Type B pancreatic cell (in vitro differentiated cells): ENCODE results near the gene AOPEP. TPM values are rescaled to one million over a fixed set of nuclear protein-coding genes. Genes with fewer than 3 reads are reported as not detected.
"Not testable (repeated sequence)": the region's sequence is repeated elsewhere in the genome, so short reads cannot be mapped to it uniquely, and the experiment has no call there.

Source experiments
- DNase-seq: peaks from one replicate; pipeline ENCODE4 v3.0.0; 2021; ENCODE audit warnings: mixed read lengths; ENCODE audit not compliant: unreplicated experiment; ENCODE audit errors: extremely low spot score
- H3K27ac Mint-ChIP-seq: 2 replicates; pipeline ENCODE4 v1.8.0; 2021; ENCODE audit warnings: mild to moderate bottlenecking, mixed read lengths
- H3K27me3 Mint-ChIP-seq: 2 replicates; pipeline ENCODE4 v1.8.0; 2021; ENCODE audit warnings: mixed read lengths
- H3K36me3 Mint-ChIP-seq: 2 replicates; pipeline ENCODE4 v1.8.0; 2021; ENCODE audit warnings: mixed read lengths
- H3K4me1 Mint-ChIP-seq: one replicate; pipeline ENCODE4 v1.8.0; 2021; ENCODE audit warnings: mixed read lengths; ENCODE audit not compliant: unreplicated experiment
- H3K4me3 Mint-ChIP-seq: 2 replicates; pipeline ENCODE4 v1.8.0; 2021; ENCODE audit warnings: mild to moderate bottlenecking, mixed read lengths
- H3K9me3 Mint-ChIP-seq: 2 replicates; pipeline ENCODE4 v1.8.0; 2021; ENCODE audit warnings: mixed read lengths
- total RNA-seq: library from RNA; stranded (reverse); gene quantifications from 2 replicates; pipeline ENCODE4 v1.2.1, GENCODE V29; 2021; ENCODE audit warnings: low replicate concordance
- TF ChIP-seq, protein P1 (sequence below): fragments of 200-600 bp; sonication (generic); conservative IDR thresholded peaks from 2 replicates; pipeline ENCODE4 v1.5.0; 2021; ENCODE audit warnings: antibody characterized with exemption, mild to moderate bottlenecking

AOPEP gene
- total RNA-seq, 1 donor from 2014 or later: 89.3 TPM

DNA sequence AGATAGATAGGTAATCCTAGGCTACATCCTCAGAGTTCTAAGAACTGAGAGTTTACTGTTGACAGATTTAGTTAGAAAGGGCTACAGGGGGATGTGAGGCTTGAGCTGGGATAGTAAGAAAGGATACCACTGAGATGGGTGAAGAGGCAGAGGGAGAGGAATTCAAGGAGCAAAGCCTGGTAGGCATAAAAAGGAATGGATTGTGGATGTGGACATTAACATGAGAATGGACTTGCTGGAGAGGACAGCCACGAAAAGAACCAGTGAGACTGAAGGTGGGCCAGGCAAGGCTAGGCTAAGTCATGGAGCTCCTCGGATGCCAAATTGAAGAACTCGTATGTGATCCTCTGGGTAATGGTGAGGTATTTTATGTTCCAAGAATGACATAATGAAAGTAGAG, 211.9 kb downstream of the AOPEP start:
- TF ChIP-seq, protein P1, sequence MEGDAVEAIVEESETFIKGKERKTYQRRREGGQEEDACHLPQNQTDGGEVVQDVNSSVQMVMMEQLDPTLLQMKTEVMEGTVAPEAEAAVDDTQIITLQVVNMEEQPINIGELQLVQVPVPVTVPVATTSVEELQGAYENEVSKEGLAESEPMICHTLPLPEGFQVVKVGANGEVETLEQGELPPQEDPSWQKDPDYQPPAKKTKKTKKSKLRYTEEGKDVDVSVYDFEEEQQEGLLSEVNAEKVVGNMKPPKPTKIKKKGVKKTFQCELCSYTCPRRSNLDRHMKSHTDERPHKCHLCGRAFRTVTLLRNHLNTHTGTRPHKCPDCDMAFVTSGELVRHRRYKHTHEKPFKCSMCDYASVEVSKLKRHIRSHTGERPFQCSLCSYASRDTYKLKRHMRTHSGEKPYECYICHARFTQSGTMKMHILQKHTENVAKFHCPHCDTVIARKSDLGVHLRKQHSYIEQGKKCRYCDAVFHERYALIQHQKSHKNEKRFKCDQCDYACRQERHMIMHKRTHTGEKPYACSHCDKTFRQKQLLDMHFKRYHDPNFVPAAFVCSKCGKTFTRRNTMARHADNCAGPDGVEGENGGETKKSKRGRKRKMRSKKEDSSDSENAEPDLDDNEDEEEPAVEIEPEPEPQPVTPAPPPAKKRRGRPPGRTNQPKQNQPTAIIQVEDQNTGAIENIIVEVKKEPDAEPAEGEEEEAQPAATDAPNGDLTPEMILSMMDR: no peak
- Mint-ChIP-seq H3K9me3 (peaks cover 11% of the 10 kb centered on the region), H3K27ac (no peak overlapping the region), H3K4me3 (no peak overlapping the region), H3K36me3 (peaks cover 22% of the 10 kb centered on the region), H3K4me1 (peaks cover 39% of the 10 kb centered on the region), H3K27me3 (no peaks in the 10 kb centered on the region)
- DNase-seq: no peak

DNA sequence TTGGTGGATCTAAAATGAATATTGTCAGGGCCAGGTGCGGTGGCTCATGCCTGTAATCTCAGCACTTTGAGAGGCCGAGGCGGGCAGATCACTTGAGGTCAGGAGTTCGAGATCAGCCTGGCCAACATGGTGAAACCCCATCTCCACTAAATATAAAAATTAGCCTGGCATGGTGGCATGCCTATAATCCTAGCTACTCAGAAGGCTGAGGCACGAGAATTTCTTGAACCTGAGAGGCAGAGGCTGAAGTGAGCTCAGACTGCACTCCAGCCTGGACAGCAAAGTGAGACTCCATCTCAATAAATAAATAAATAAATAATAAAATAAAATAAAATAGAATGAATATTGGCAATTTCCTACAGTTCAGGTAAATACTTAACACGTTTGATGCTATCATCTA, 213.8 kb downstream of the AOPEP start:
- peaks cover 11% of the 10 kb centered on the region for H3K9me3 Mint-ChIP-seq
- not testable (repeated sequence) for H3K27me3 Mint-ChIP-seq, H3K27ac Mint-ChIP-seq

DNA sequence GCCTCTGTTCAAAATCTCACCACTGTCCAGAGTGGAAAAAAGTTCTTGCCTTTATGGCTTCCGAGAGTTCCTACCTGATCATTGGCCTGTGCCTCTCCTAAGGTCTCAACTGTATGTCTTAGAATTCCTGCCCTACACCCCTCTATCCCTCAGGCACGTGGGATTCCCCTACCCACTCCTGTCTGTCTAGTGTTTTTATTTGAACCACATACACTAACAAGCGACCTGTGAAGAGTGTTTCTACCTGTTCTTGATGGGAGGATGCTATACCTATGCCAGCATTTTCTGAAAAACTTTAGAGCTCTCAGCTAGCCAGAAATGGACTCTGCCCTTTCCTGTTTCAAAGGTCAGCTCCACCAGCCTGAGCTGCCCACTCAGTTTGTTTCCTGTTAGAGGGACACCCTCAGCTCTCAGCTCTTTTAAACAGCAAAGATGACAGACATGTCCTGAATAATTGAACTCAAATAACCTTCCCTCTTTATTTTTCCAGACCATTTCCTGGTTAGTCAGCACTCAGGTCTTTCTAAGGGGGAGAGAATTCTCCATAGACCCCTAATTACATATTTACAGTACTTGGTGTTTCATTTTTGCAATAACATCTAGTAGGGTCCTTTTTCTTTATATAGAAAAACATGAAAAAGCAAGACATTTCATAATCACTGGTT, 214.8 kb downstream of the AOPEP start:
- no peak for DNase-seq
- Mint-ChIP-seq H3K27ac (peak overlapping the region; percentile 81), H3K27me3 (no peaks in the 10 kb centered on the region), H3K9me3 (peaks cover 11% of the 10 kb centered on the region), H3K4me3 (no peak overlapping the region), H3K4me1 (peaks cover 36% of the 10 kb centered on the region), H3K36me3 (peaks cover 22% of the 10 kb centered on the region)
- TF ChIP-seq, protein P1: no peak

More for the DNA sequence above, 213.8 kb downstream of the AOPEP start:
- H3K36me3 Mint-ChIP-seq: peaks cover 24% of the 10 kb centered on the region
- peaks cover 36% of the 10 kb centered on the region for H3K4me1 Mint-ChIP-seq
- DNase-seq, H3K4me3 Mint-ChIP-seq: not testable (repeated sequence)

DNA sequence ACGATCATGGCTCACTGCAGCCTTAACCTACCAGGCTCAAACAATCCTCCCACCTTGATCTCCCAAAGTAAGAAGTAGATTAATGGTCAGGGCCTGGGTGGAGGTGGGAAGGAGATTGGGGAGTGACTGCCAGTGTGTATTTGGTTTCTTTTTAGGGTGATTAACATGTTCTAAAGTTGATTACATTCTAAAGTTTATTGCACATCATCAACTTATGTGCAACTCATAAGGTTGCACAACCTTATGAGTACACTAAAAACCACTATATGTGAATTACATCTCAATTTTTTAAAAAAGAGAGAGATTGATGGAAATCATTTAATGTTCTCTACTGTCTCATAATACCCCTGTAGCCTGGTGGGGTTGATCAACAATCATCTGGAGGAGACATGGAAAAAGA, 218.1 kb downstream of the AOPEP start:
- H3K27me3 Mint-ChIP-seq: no peaks in the 10 kb centered on the region
- no peak overlapping the region for H3K27ac Mint-ChIP-seq
- no peaks in the 10 kb centered on the region for H3K9me3 Mint-ChIP-seq
- H3K4me3 Mint-ChIP-seq: no peak overlapping the region
- no peak for DNase-seq
- TF ChIP-seq, protein P1: no peak
- peaks cover 16% of the 10 kb centered on the region for H3K36me3 Mint-ChIP-seq
- H3K4me1 Mint-ChIP-seq: peaks cover 46% of the 10 kb centered on the region

DNA sequence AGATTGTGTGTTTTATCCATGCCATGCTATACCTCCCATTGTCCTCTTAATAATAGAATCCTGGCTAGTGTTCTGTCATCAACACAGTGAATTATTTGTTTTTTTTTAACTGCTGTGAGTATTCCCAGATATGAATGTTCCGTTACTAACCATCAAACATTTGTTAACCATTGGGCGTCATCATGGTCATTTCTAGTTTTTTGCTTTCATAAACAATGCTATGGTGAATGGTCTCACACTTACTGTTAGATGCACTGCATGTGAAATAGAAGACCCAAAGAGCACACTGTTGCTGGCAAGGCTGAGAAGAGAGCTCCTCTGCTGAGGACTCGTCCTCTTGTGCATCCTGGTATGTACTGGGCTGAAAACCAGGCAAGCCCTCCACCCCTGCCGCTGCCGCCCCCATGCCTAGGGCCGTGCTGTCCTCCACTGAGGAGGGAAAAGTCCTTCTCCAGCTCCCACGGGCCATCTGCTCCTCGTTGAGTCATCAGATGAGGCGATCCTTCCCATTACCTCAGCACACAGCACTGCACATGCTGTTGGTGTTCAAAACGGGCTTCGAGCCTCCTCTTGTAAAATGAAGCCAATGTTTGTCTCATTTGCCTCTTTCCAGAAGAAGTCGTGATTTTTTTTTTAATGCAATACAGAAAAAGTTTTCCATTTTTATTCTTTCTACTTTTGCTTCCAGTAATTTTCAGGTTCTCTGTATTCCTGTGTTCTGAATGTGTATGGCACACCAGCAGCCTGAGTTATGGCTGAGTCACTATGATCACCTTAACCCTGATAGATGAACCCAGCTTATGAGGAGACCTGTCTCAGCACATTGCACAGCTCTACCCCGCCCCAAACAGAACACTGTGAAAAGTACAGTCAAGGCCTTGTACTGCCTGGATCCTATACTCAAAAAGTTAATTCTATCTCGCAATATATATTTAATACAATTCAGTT, 219.0 kb downstream of the AOPEP start:
- no peak for DNase-seq
- TF ChIP-seq, protein P1: no peak
- H3K36me3 Mint-ChIP-seq: peaks cover 16% of the 10 kb centered on the region
- H3K27ac Mint-ChIP-seq: peak overlapping the region; percentile 82
- peak overlapping the region; percentile 33 for H3K4me3 Mint-ChIP-seq
- H3K9me3 Mint-ChIP-seq: no peaks in the 10 kb centered on the region
- H3K4me1 Mint-ChIP-seq: peaks cover 55% of the 10 kb centered on the region
- H3K27me3 Mint-ChIP-seq: no peaks in the 10 kb centered on the region

DNA sequence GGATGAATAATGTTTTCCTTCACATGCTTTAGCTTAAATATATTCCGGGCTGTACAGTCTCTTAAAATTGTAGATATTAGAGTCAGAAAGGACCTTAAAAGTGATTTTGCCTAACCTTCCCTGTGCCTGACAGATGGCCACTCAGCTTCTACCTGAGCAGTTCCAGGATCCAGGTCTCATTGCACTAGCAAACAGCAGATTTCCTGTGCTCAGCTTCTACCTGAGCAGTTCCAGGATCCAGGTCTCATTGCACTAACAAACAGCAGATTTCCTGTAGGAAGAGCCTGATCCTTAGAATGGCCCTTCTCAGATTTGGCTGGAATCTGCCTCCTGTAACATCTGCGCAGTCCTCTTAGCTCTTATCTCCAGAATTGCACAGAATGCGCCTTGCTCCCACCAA, 219.8 kb downstream of the AOPEP start:
- Mint-ChIP-seq H3K4me1 (peaks cover 56% of the 10 kb centered on the region), H3K27ac (peak overlapping the region; percentile 82), H3K9me3 (no peaks in the 10 kb centered on the region), H3K4me3 (no peak overlapping the region), H3K27me3 (no peaks in the 10 kb centered on the region), H3K36me3 (peaks cover 14% of the 10 kb centered on the region)
- DNase-seq: no peak
- TF ChIP-seq, protein P1: no peak
